Suppressor macrophage (primary cell): ENCODE measurements around the gene VCL.

Experiments used
- DNase-seq, 4 experiments: peaks; one replicate each; pipeline ENCODE4 v3.0.0-alpha.2; 2020 to 2022

VCL gene

GRCh38 chr10:74078037-74078436, 80.1 kb downstream of the VCL start:
- peak in 2 of 4 experiments; percentile 19 to 37 for DNase-seq

GRCh38 chr10:74079028-74079935, 81.4 kb downstream of the VCL start:
- no peak for DNase-seq

- peak in 1 of 4 experiments; percentile 19 for DNase-seq
Observed at GRCh38 chr10:74079936-74080590, 82.1 kb downstream of the VCL start.

DNA sequence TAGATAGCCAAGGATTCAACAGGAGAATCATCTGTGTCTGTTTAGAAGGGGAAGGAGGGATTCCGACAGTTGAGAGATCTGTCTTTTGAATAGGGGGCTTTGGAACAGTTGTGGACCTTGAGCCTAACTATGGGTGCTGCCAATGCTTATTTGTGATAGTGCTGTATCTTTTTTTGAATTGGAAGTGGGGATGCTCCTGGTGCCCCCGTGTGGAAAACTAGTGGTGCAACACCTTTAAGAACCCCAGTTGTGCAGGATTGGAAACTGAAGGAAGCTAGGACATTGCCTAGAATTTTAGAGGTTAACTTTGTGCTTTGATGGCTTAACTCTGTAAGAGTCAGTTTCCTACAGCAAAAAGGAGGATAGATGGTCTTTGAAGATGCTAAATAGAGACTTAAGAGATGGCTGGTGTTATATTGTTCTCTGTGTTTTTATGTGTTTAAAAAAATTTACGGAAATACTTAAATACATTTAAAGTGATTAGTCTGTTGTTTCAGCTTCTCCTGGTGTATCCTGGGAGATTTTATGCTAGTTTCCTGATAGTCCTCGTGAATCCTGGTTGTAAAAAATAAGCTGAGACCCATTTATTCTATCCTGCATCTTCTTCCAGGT, 83.4 kb downstream of the VCL start:
- DNase-seq: peak; percentile 51 to 75 (median 61)

GRCh38 chr10:74081941-74082718, 84.2 kb downstream of the VCL start:
- peak; percentile 47 to 75 (median 69) for DNase-seq

DNA sequence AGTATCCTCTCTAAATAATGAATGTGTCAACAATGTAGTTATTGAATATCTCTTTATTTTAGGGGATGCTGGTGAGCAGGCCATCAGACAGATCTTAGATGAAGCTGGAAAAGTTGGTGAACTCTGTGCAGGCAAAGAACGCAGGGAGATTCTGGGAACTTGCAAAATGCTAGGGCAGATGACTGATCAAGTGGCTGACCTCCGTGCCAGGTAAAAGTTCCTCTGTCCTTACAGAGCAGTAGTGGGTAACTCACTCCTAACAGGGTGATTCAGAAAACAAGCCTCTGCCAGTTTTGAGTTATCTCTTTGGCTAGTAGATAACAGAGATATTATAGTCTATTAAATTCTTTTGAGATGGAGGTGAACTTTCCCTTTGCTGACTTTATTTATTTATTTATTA, 85.4 kb downstream of the VCL start:
- DNase-seq: no peak

GRCh38 chr10:74084955-74085354, 87.0 kb downstream of the VCL start:
- no peak for DNase-seq

DNA sequence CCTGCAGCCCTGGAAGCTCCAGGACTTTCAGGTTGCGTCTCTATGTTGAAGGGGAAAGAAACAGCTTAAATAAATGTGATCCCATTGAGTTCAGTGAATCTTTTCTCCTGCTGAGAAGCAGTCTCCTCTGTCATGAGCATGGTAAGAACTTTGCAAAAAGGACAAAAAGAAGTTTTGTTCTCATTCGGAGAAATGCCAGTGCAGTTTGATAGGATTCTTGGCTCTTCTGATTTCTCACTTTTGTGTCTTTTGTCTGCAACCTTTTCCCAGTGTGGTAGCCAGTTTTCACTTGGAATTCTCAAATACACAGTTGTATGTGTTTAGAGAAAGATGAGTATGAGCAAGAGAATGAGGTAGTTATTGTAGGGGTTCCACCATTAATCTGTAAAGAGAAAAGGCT, 88.4 kb downstream of the VCL start:
- no peak for DNase-seq

GRCh38 chr10:74088722-74089121, 90.8 kb downstream of the VCL start:
- DNase-seq: no peak

- DNase-seq: no peak
Observed at GRCh38 chr10:74092372-74092771, 94.5 kb downstream of the VCL start.

GRCh38 chr10:74093530-74094164, 95.7 kb downstream of the VCL start:
- DNase-seq: no peak

DNA sequence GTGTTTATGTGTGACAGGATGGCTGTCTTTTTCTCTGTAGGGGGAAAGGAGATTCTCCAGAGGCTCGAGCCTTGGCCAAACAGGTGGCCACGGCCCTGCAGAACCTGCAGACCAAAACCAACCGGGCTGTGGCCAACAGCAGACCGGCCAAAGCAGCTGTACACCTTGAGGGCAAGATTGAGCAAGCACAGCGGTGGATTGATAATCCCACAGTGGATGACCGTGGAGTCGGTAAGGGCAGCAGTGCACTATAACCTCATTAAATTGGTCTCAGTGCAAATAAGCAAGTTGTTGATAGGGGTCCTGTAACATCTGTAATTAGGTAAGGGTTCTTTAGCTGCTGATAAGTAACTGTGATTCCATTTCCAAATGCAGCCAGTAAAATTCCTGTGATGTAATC, 96.3 kb downstream of the VCL start:
- no peak for DNase-seq

DNA sequence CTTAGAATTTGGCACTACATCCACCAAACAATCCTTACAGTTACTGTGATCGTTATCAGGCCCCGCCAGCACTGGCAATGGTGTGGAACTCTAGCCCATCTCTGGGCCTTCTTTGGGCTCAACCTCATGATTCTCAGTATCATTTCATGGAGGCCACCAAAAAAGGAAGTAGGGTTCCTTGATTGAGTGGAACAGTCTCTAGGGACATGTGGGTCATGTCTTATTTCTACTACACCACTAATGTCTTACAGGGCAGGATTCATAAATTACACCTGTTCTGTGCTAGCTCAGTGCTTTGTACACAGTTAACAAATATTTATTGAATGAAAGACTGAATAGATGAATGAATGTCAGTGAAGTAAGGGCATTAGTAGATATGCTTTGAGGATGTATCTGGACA, 98.9 kb downstream of the VCL start:
- no peak for DNase-seq

DNA sequence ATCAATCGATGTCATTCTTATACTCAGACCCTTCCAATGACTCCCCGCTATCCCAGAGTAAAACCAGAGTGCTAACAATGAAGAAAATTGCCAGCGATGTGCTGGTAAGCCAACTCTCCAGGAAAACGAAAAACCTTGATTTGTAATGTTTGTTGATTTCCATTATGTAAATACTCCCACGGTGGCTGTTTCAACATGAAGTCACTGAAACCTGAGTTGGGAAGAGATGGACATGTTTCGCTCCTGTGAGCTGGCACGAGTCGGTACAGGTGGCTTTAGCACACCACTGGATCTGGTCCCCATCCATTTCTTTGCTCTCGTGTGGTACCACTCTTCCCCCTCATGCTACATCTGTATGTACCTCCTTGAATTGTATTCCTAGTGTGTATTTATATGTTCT, 99.9 kb downstream of the VCL start:
- DNase-seq: no peak

DNA sequence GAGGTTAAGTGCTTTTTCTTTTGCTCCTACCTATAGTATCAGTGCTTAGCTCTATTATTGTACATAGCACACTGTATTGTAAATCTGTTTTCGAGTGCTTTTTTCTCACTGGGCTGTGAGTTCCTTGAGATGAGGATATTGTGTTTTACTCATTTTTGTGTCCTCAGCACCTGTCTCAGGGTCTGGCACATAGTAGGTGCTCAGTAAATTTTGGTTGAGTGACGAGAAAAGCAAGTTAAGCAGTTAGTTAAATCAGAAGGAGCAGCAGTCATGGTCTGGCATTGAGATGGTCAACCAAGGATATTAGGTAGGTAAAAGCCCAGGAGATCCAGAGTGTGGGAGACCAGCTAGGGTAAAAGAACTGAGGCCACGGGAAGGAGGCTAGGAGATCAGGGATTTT, 101.5 kb downstream of the VCL start:
- no peak for DNase-seq

DNA sequence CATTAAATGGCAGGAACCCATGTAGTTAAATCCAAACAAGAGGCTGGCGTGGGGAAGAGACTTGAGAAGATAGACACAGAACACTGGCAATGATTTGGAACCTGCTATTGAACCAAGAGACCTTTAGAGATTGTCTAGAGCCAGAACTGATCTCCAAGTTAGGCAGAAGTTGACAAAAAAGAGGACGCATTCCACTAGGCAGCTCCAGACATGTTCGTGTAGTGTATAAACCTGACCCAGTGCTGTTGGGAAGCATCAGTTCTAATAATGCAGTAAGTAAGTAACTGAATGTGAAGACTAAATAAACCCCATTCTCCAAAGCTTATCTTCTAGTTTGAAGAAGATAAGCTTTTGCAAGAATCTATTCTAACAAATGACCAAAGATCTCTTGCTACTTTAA, 101.9 kb downstream of the VCL start:
- DNase-seq: no peak

DNA sequence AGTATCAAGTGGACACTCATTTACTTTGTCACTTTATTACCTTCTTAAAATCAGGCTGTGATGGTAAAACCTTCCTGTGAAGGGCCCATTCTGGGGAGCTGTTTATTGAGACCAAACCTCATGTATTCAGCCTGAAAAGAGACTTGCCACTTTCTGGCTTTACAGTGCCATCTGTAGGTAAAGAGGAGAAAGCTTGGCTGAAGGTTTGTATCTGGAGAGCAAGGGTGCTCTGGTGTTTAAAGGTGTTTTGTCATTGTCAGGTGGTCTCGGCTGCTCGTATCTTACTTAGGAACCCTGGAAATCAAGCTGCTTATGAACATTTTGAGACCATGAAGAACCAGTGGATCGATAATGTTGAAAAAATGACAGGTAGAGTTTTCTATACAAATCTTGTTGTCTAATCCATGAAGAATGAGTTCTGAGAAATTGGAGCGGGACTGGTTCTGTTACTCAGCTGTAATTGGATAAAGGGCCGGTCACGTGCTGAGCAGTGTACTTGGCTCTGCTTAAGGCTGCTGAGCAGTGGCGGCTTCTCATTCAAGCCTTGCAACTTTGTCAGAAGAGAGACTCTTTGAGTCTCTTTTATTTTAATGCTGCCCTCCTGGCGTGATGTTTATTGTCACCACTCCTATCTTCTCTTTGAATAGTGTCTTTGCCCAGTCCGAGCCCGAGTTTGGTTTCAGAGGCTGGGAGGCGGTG, 105.8 kb downstream of the VCL start:
- peak in 3 of 4 experiments; percentile 9 to 27 (median 14) for DNase-seq

- DNase-seq: no peak
Observed at GRCh38 chr10:74104480-74104879, 106.6 kb downstream of the VCL start.

GRCh38 chr10:74104996-74105395, 107.1 kb downstream of the VCL start:
- no peak for DNase-seq

- DNase-seq: no peak
Observed at GRCh38 chr10:74107391-74107790, 109.5 kb downstream of the VCL start.

DNA sequence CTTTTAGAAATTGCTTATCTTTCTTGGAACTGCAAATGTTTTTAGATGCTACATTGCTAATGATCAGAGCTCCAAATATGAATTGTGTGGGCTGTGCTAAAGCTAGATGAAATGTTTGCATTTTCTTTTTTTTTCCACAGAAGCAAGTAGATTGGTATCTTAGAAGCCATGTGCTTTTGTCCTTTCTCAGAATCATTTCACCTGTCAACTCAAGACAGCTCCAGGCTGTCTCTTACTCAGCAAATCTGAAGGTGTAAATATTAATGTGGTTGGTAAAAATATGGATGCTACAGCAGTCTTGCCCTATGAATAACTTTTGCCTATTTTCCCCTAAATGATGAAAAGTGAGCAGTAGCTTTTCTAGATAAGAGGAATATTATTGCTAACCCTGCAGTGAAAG, 111.5 kb downstream of the VCL start:
- no peak for DNase-seq

- DNase-seq: no peak
Observed at GRCh38 chr10:74110120-74110519, 112.2 kb downstream of the VCL start.
